Activated CD4-positive, alpha-beta memory T cell treated with anti-CD3 and anti-CD28 coated beads for 36 hours (primary cell): ENCODE results near the gene MRPS35. TPM values are rescaled to one million over a fixed set of nuclear protein-coding genes. Genes with fewer than 3 reads are reported as not detected.

Experiments used
- CTCF ChIA-PET: fragments of 350-600 bp; sonication (Branson Sonifier 250); formaldehyde crosslinking; loops from one replicate; lab custom pipeline; 2021; ENCODE audit warnings: antibody characterized with exemption, inconsistent platforms; lab: Charles Lee
- POLR2A ChIA-PET: fragments of 350-600 bp; sonication (Branson Sonifier 250); formaldehyde crosslinking; loops from one replicate; lab custom pipeline; 2021; ENCODE audit warnings: antibody characterized with exemption; lab: Charles Lee
- DNase-seq: peaks from one replicate; pipeline ENCODE4 v3.0.0-alpha.2; 2020
- H3K27ac Mint-ChIP-seq: one replicate; pipeline ENCODE4 v1.8.0; 2021; ENCODE audit warnings: mixed read lengths
- H3K27me3 Mint-ChIP-seq: one replicate; pipeline ENCODE4 v1.8.0; 2021; ENCODE audit warnings: mixed read lengths
- H3K36me3 Mint-ChIP-seq: one replicate; pipeline ENCODE4 v1.8.0; 2021; ENCODE audit warnings: mixed read lengths
- H3K4me1 Mint-ChIP-seq: one replicate; pipeline ENCODE4 v1.8.0; 2021; ENCODE audit warnings: low read depth, mixed read lengths
- H3K4me3 Mint-ChIP-seq: one replicate; pipeline ENCODE4 v1.8.0; 2021; ENCODE audit warnings: mild to moderate bottlenecking, mixed read lengths
- H3K9me3 Mint-ChIP-seq: one replicate; pipeline ENCODE4 v1.8.0; 2021; ENCODE audit warnings: mixed read lengths
- intact Hi-C: fragments of 100-400 bp; cut with micrococcal nuclease; formaldehyde crosslinking; loops from one replicate; pipeline ENCODE4 v1.15.1; 2023
- total RNA-seq, 2 experiments: library from RNA; stranded (reverse); gene quantifications; one replicate each; pipeline ENCODE4 v1.2.3, GENCODE V29; 2021

Gene MRPS35
- total RNA-seq, 2 experiments from 2014 or later = 49.2 to 50.2 TPM

DNA sequence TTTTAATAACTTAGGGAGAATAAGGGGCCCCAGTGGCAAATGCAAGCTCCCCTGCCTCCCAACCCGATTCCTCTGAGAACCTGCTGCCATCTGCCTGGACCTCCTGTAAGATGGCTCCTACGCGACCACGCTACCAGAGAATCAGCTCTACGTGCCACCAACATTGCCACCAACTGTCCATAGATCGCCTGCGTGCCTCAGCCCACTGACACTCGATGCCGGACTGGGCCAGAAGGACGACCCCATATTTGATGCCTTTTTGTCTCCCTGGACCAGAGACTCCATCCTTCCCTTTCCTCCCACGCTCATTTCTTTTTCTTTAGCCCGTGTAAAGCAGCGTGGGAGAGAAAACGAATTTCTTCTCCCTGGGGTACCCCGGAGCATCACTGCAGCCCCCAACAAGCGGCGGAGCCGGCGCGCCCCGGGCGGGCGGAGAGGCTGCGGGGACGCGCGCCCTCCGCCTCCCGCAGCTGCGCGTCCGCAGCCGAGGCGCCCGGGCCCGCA lies 68.8 kb downstream of the MRPS35 start:
- no peaks in the 10 kb centered on the region for H3K9me3 Mint-ChIP-seq
- H3K36me3 Mint-ChIP-seq = peaks cover 12% of the 10 kb centered on the region
- intact Hi-C loops = no loop called here
- ChIA-PET CTCF (interaction anchor here (1.0 to 2.4 kb wide), 4 partner anchors 15 to 45 kb away, joined by 3 to 21 read pairs (median 6); no protein-coding TSS in a partner anchor), POLR2A (interaction anchor here (0.8 to 1.8 kb wide), 6 partner anchors 10 to 773 kb away, joined by 3 to 11 read pairs (median 4); no protein-coding TSS in a partner anchor)
- peaks cover 25% of the 10 kb centered on the region for H3K4me1 Mint-ChIP-seq
- DNase-seq = no peak
- no peaks in the 10 kb centered on the region for H3K27me3 Mint-ChIP-seq
- H3K27ac Mint-ChIP-seq = peak overlapping the region; percentile 52
- H3K4me3 Mint-ChIP-seq = peak overlapping the region; percentile 71

DNA sequence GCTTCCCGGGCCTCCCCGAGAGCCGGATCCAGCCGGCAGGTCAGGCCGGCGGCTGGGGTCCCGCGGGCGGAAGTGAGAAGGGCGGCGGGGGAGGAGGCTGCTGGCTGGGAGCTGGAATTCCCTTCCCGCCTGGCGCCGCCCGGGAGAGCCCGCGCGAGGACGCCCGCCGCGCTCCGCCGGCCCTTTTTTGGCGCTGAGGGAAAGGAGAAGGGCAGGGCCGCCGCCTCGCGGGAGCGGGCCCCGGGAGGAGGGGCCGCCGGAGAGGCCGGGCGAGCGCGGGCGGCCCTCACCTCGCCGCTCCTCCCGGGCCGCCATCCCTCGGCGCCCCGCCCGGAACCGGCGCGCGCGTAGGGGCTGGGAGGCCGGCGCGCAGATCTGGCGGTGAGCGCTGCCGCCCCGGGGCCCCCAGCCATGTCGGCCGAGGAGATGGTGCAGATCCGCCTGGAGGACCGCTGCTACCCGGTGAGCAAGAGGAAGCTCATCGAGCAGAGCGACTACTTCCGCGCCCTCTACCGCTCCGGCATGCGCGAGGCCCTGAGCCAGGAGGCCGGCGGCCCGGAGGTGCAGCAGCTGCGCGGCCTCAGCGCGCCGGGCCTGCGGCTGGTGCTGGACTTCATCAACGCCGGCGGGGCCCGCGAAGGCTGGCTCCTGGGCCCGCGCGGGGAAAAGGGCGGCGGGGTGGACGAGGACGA lies 69.4 kb downstream of the MRPS35 start, which contains the start of the genes KLHL42 and MANSC4:
Gene KLHL42 (plus strand): TSS at position 314 of the 692 bp plus-strand sequence. CDS start 98 bp downstream, at position 412.
Gene MANSC4 (minus strand): TSS at position 317 of the 692 bp plus-strand sequence. CDS start 8,960 bp downstream, outside the sequence.
- intact Hi-C loops = loop anchor here (1.0 to 10.0 kb wide), 3 partner anchors 42 to 845 kb away; partner anchors contain the start of genes FGFR1OP2, INTS13 and MRPS35
- ChIA-PET CTCF (interaction anchor here (0.6 to 2.4 kb wide), 7 partner anchors 15 to 84 kb away, joined by 3 to 21 read pairs (median 4); no protein-coding TSS in a partner anchor), POLR2A (interaction anchor here (0.8 to 1.8 kb wide), 5 partner anchors 10 to 47 kb away, joined by 3 to 11 read pairs (median 4); no protein-coding TSS in a partner anchor)
- Mint-ChIP-seq H3K4me1 (peaks cover 30% of the 10 kb centered on the region), H3K27ac (peak within 1 kb of the TSS; percentile 65), H3K36me3 (peaks cover 17% of the 10 kb centered on the region), H3K27me3 (no peaks in the 10 kb centered on the region), H3K4me3 (peak within 1 kb of the TSS; percentile 78), H3K9me3 (no peaks in the 10 kb centered on the region)
- peak; percentile 73 for DNase-seq

DNA sequence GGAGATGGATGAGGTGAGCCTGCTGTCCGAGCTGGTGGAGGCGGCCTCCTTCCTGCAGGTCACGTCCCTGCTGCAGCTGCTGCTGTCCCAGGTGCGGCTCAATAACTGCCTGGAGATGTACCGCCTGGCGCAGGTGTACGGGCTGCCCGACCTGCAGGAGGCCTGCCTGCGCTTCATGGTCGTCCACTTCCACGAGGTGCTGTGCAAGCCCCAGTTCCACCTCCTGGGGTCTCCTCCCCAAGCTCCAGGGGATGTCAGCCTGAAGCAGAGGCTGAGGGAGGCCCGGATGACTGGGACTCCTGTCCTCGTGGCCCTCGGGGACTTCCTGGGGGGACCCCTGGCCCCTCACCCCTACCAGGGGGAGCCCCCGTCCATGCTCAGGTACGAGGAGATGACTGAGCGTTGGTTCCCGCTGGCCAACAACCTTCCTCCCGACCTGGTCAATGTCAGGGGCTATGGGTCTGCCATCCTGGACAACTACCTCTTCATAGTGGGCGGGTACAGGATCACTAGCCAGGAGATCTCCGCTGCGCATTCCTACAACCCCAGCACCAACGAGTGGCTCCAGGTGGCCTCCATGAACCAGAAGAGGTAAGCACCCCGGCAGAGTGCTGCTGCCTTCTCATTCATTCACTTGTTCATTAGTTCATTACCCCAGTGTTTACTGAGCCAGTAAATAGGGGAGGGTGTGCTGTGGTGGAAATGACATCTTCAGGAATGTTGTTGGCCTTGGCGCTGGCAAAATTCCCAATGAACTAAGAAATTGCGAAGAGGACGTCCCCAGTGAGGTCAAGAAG lies 70.2 kb downstream of the MRPS35 start:
- H3K27ac Mint-ChIP-seq = peak overlapping the region; percentile 65
- peak; percentile 49 for DNase-seq

DNA sequence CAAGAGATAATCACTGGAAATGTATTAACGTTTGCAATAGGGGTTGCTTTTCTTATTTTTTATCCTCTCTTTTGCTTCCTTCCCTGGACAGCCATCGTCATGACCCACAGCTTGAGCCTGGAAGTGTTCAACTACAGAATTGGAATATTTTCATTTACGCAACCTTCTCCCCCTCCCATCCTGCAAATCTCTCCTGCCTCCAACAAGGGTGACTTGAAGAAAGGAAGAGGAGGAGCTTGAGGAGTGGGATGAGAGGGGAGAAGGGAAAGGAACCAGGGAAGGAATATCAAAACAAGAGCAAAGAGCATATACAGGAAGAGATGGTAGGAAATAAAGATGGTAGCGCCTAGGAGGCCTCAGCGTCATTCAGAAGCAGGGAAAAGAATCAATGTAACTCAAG lies 71.0 kb downstream of the MRPS35 start:
- Mint-ChIP-seq H3K27me3 (no peaks in the 10 kb centered on the region), H3K4me1 (peaks cover 41% of the 10 kb centered on the region), H3K9me3 (no peaks in the 10 kb centered on the region), H3K27ac (peak overlapping the region; percentile 11), H3K36me3 (peaks cover 17% of the 10 kb centered on the region), H3K4me3 (peak overlapping the region; percentile 78)
- ChIA-PET POLR2A (no interaction called here), CTCF (no interaction called here)
- DNase-seq = no peak
- intact Hi-C loops = loop anchor here (5.0 to 10.0 kb wide), 2 partner anchors 69 to 847 kb away; partner anchors contain the start of genes FGFR1OP2, INTS13 and MRPS35

More for the DNA sequence above, 70.2 kb downstream of the MRPS35 start:
- Mint-ChIP-seq H3K27me3 (no peaks in the 10 kb centered on the region), H3K4me3 (peak overlapping the region; percentile 78), H3K36me3 (peaks cover 17% of the 10 kb centered on the region), H3K4me1 (peaks cover 34% of the 10 kb centered on the region), H3K9me3 (no peaks in the 10 kb centered on the region)
- POLR2A ChIA-PET = interaction anchor here (1.8 kb wide), 1 partner anchor 41 kb away, joined by 11 read pairs; no protein-coding TSS in a partner anchor
- intact Hi-C loops = loop anchor here (1.0 to 10.0 kb wide), 3 partner anchors 41 to 846 kb away; partner anchors contain the start of genes FGFR1OP2, INTS13 and MRPS35
- CTCF ChIA-PET = interaction anchor here (0.6 to 2.4 kb wide), 7 partner anchors 15 to 83 kb away, joined by 3 to 21 read pairs (median 4); no protein-coding TSS in a partner anchor

DNA sequence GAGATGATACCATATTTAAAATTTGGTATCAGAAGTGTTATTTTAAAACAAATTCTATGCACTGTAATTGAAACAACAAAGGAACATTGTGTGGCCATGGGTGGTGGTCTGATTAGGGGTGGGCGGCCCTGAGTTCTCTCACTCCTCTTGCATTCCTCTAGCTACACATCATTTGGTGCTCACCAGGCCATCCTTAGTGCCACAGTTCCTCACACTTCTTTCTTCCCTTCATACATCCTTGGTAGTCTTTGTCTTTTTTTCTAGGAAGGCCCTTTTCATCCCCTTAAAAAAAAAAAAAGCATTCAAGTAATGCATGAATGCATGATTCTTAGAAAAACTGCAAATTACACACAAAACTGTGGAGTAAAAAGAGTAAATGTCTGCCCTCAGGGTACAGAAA lies 71.8 kb downstream of the MRPS35 start:
- no peaks in the 10 kb centered on the region for H3K9me3 Mint-ChIP-seq

DNA sequence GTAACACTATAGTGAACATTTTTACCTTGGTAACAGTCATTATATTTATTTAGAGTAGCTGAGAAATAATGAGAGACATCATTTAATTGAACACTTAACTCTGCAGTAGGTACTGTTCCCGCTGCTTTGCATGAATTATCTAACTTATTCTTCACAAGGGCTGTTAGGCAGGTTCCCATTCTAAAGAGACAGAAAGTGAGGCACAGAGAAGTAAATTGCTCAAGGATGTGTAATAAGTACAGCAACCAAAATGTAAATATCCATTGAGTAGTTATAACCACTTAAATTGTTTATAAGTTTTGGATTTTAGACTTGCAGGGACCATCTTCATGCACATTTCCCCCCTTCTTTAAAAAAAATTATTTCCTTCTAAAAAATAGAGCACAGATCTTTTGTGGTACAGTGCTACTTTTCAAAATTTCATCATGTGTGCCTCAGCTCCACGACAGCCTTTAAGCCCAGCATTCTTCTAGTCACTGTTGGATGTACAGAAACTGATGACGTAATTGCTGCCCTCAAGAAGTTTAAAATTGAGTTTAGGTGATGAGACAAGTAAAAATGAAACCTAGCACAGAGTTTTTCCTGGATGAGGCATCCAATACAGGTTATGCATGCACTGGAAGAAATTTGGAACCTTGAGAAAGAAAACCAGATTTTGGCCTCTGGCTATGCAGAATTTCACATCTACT lies 75.4 kb downstream of the MRPS35 start:
- ChIA-PET POLR2A (no interaction called here), CTCF (interaction anchor here (1.6 kb wide), 1 partner anchor 36 kb away, joined by 3 read pairs; no protein-coding TSS in a partner anchor)
- H3K9me3 Mint-ChIP-seq = no peaks in the 10 kb centered on the region
- H3K4me1 Mint-ChIP-seq = peaks cover 45% of the 10 kb centered on the region
- no peak for DNase-seq
- intact Hi-C loops = loop anchor here (1.0 to 10.0 kb wide), 3 partner anchors 16 to 851 kb away; partner anchors contain the start of genes FGFR1OP2 and INTS13
- H3K36me3 Mint-ChIP-seq = peaks cover 18% of the 10 kb centered on the region
- no peaks in the 10 kb centered on the region for H3K27me3 Mint-ChIP-seq
- H3K27ac Mint-ChIP-seq = peak overlapping the region; percentile 69
- no peak overlapping the region for H3K4me3 Mint-ChIP-seq

More for the DNA sequence above, 71.8 kb downstream of the MRPS35 start:
- H3K4me3 Mint-ChIP-seq = peak overlapping the region; percentile 35
- DNase-seq = no peak
- ChIA-PET CTCF (no interaction called here), POLR2A (no interaction called here)
- peaks cover 45% of the 10 kb centered on the region for H3K4me1 Mint-ChIP-seq
- no peaks in the 10 kb centered on the region for H3K27me3 Mint-ChIP-seq
- intact Hi-C loops = loop anchor here (5.0 to 10.0 kb wide), 2 partner anchors 70 to 848 kb away; partner anchors contain the start of genes FGFR1OP2, INTS13 and MRPS35
- H3K36me3 Mint-ChIP-seq = peaks cover 17% of the 10 kb centered on the region
- no peak overlapping the region for H3K27ac Mint-ChIP-seq

DNA sequence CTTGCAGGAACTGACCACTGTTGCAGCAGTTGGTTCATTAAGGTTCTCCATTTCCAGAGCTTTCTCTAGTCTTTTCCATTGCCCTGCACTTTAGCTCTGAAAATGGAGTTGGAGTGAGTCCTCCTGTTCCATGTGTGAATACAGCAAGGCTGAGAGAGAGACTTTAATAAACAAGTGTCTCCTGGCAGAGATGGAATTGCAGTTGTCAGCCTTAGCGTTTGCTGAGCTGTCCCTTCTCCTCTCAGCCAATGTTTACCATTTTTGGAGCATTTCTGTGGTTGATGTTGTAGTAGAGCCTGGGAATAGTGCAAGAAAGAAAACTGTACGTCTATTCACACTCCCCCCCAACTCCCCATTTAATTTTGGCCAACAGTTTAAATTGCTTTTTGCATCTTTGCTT lies 76.9 kb downstream of the MRPS35 start:
- ChIA-PET CTCF (interaction anchor here (1.5 kb wide), 1 partner anchor 34 kb away, joined by 7 read pairs; no protein-coding TSS in a partner anchor), POLR2A (no interaction called here)
- peaks cover 30% of the 10 kb centered on the region for H3K4me1 Mint-ChIP-seq
- H3K36me3 Mint-ChIP-seq = peaks cover 18% of the 10 kb centered on the region
- H3K4me3 Mint-ChIP-seq = no peak overlapping the region
- H3K27ac Mint-ChIP-seq = no peak overlapping the region
- DNase-seq = no peak
- H3K9me3 Mint-ChIP-seq = no peaks in the 10 kb centered on the region
- intact Hi-C loops = loop anchor here (10.0 kb wide), 1 partner anchor 853 kb away; the partner anchor contains the start of genes FGFR1OP2 and INTS13
- no peaks in the 10 kb centered on the region for H3K27me3 Mint-ChIP-seq

DNA sequence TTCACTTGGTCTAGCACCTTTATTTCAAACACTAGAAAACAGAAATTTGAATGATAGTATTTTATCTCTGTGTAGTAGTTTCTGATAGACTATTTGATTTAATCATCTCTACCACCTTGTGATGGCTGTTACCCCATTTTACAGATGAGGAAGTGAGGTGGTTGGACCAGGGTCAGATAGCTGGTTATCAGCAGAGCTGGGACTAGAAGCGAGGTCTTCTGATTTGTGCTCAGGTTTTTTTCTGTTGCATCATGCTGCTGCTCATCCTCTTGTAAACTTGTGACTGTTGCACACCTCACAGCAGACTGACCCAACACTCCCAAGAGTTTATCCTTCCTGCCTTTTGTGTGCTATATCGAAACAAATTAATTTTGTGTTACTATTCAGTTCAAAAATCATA lies 79.5 kb downstream of the MRPS35 start:
- H3K4me3 Mint-ChIP-seq = no peak overlapping the region
- DNase-seq = no peak
- H3K9me3 Mint-ChIP-seq = no peaks in the 10 kb centered on the region
- H3K4me1 Mint-ChIP-seq = peaks cover 24% of the 10 kb centered on the region
- ChIA-PET CTCF (interaction anchor here (0.9 kb wide), 1 partner anchor 32 kb away, joined by 3 read pairs; no protein-coding TSS in a partner anchor), POLR2A (interaction anchor here (1.4 kb wide), 1 partner anchor 10 kb away, joined by 3 read pairs; the partner anchor contains the start of genes KLHL42 and MANSC4)
- H3K36me3 Mint-ChIP-seq = peaks cover 16% of the 10 kb centered on the region
- intact Hi-C loops = no loop called here
- no peaks in the 10 kb centered on the region for H3K27me3 Mint-ChIP-seq
- H3K27ac Mint-ChIP-seq = no peak overlapping the region

DNA sequence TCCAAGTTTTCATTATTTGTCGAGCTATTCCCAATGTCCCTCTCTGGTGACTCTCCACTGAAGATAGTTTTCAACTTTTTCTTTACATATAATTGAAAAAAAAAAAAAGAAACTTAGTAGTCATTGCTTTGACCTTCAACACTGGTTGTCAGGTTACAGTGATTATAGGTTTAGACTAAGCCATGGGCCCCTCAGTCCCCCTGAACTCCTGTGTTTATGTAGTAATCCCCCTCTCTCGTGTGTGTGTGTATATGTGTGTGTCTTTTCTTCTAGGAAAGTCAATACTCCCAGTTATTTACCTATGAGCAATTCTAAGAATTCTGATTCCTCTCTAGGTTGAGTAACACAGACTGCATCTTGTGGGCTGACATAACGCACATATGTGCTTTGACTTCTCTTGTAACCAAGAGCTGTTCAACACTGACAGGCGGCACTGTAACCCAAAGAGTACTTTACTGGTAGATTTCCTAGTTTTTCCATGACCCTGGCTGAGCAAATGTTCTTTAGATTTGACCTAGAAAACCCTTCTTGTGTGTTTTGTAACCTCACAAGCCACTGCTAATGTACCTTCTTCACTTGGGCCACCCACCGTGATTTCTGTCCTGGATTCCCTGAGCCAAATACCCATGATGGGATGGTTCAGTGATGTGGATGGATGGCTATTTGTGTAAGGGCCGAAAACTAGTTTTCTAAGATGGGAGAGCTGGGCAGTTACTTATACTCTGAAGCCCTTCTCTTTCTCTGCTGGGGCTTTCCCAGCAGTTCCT lies 84.4 kb downstream of the MRPS35 start:
- ChIA-PET CTCF (interaction anchor here (0.6 to 2.5 kb wide), 4 partner anchors 15 to 858 kb away, joined by 3 to 12 read pairs (median 4); partner anchors contain the start of genes KLHL42 and MANSC4), POLR2A (no interaction called here)
- no peak for DNase-seq
- Mint-ChIP-seq H3K36me3 (peaks cover 37% of the 10 kb centered on the region), H3K4me1 (peaks cover 5% of the 10 kb centered on the region), H3K9me3 (no peaks in the 10 kb centered on the region), H3K4me3 (no peak overlapping the region), H3K27me3 (no peaks in the 10 kb centered on the region), H3K27ac (no peak overlapping the region)
- intact Hi-C loops = no loop called here

DNA sequence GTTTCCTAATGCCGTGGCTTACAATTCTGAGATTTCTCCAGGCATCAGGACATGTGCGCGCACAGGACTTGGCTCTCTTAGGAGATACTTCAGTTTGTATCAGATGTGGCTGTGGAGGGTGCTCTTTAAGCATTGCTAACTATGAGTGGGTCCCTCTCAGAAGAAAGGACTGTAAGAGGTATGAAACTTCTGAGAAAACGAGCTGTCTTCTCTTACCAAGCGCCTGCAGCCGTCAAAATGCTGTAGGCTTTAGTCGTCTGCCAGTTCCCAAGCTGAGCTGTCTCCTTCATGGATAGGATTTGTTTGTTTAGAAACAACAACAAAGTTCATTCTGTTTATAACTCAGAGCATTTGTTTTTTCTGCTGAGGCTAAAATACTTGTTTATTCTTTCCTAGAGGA lies 85.5 kb downstream of the MRPS35 start:
- Mint-ChIP-seq H3K4me3 (no peak overlapping the region), H3K36me3 (peaks cover 37% of the 10 kb centered on the region), H3K4me1 (peaks cover 17% of the 10 kb centered on the region), H3K27ac (no peak overlapping the region), H3K27me3 (no peaks in the 10 kb centered on the region), H3K9me3 (no peaks in the 10 kb centered on the region)
- ChIA-PET POLR2A (no interaction called here), CTCF (interaction anchor here (0.6 to 2.5 kb wide), 3 partner anchors 16 to 857 kb away, joined by 3 to 12 read pairs (median 6); partner anchors contain the start of genes KLHL42 and MANSC4)
- intact Hi-C loops = no loop called here
- DNase-seq = no peak
